ENCODE measurements around the gene ST6GALNAC4.

ST6GALNAC4 gene

DNA sequence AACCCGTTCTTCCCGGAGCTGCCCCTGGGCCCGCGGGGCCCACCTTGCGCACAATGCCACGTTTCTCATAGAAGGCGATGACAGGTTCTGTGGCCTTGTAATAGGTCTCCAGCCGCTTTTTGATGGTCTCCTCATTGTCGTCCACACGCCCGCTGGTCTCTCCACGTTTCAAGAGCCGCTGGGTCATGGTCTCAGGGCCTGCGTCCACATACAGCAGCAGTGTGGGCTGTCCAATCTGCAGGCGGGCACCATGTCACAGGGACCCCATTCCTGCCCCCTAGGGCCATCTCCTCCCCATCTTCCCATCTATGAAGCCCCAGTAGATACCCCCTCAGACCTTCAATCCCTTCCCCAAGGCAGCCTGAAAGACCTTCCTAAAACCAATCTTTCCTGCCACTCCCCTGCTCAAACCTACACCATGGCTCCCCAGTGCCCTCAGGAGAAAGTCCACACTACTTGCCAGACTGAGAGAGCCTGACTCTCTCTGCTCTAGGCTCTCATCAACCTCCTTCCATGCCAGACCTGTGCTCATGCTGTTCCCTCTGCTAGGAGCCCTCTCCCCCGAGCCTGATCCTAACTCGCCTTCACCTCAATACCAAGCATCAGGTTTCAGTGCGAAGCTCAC is 48.5 kb downstream of the ST6GALNAC4 start:
- CTCF ChIA-PET, result interaction anchor here (0.9 to 5.5 kb wide), 21 partner anchors 10 to 105 kb away, joined by 3 to 50 read pairs (median 14); partner anchors contain the start of genes AK1 and ENG
- POLR2A ChIA-PET, result no interaction called here
- 93% methylated on average over 15 of the region's 18 CpGs for WGBS (ENCODE audit: insufficient coverage)

DNA sequence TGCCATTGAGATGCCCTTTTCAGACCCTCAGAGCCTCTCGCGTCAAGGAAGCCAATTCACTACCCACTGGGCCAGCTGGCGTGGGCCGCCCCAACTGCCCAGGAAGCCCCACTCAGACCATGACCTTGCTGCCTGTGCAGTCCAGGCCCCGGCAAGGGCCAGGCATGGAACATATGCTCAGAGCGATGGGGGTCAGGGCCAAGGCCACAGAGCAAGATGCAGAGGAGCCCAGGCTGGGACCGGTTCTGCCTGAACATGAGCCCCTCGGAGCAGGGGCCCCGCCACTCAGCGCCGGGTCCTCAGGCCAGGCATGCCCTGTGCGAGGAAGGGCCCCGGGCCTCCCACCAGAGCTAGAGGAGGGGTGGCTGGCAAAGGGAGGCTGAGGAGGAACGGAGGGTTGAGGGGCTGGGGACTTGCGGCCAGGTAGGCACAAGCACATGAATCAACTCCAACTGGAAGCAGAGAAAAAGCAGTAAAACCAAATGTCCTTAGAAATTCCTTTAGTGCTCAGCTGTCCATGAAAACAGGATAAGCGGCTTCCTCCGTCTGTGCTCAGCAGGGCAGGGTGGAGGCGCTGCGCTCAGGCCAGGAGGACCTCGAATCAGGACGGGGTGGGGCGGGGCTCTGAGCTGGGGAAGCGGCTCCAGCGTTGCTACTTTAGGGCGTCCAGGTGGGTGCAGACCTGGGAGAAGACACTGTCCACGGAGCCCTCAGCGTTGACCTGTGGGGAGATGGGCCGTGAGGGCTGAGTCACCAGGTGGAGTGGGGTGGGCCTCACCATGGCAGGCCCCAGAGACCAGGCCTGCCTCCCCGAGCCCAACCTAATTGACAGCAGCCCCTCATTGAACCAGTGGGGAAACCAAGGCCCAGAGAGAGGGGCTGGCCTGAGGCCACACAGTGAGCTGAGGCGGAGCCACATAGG is 49.2 kb downstream of the ST6GALNAC4 start:
- ChIA-PET POLR2A (interaction anchor here (0.7 kb wide), 1 partner anchor 42 kb away, joined by 4 read pairs; no protein-coding TSS in a partner anchor), CTCF (interaction anchor here (0.9 to 5.1 kb wide), 9 partner anchors 11 to 71 kb away, joined by 3 to 41 read pairs (median 10); partner anchors contain the start of genes AK1 and ENG)
- 97% methylated on average over 28 of the region's 30 CpGs for WGBS (ENCODE audit: insufficient coverage)
- Histone ChIP-seq H3K4me1 (ENCODE audit: control extremely low read depth in 1 of 4, control insufficient read depth in 4 of 4, insufficient read depth in 4 of 4, low read length in 3 of 4) (peaks cover 3 to 42% (median 36%) of the 10 kb centered on the region in 4 experiments), H3K27ac (ENCODE audit: insufficient read depth in 1 of 2, low read depth in 1 of 2, low read length in 2 of 2, poor library complexity in 1 of 2, severe bottlenecking in 2 of 2) (no peak overlapping the region), H3K9me3 (ENCODE audit: control extremely low read depth in 1 of 5, control insufficient read depth in 4 of 5, insufficient read depth in 2 of 5, low read depth in 1 of 5, low read length in 4 of 5) (no peaks in the 10 kb centered on the region), H3K27me3 (replicated peaks in 2 of 5; ENCODE audit: control insufficient read depth in 4 of 5, insufficient read depth in 5 of 5, low read length in 4 of 5) (no peaks in the 10 kb centered on the region), H3K4me3 (ENCODE audit: control insufficient read depth in 1 of 7, extremely low read depth in 1 of 7, insufficient read depth in 4 of 7, low read depth in 2 of 7, low read length in 6 of 7) (no peak overlapping the region), H3K36me3 (ENCODE audit: control insufficient read depth in 4 of 4, insufficient read depth in 4 of 4, low read length in 3 of 4) (no peaks in the 10 kb centered on the region)
- DNase-seq, result no peak

More for the DNA sequence above, 48.5 kb downstream of the ST6GALNAC4 start:
- Histone ChIP-seq H3K27ac (ENCODE audit: insufficient read depth in 1 of 2, low read depth in 1 of 2, low read length in 2 of 2, poor library complexity in 1 of 2, severe bottlenecking in 2 of 2) (no peak overlapping the region), H3K9me3 (ENCODE audit: control extremely low read depth in 1 of 5, control insufficient read depth in 4 of 5, insufficient read depth in 2 of 5, low read depth in 1 of 5, low read length in 4 of 5) (no peaks in the 10 kb centered on the region), H3K4me1 (ENCODE audit: control extremely low read depth in 1 of 4, control insufficient read depth in 4 of 4, insufficient read depth in 4 of 4, low read length in 3 of 4) (peaks cover 0 to 35% (median 28%) of the 10 kb centered on the region in 4 experiments), H3K27me3 (replicated peaks in 2 of 5; ENCODE audit: control insufficient read depth in 4 of 5, insufficient read depth in 5 of 5, low read length in 4 of 5) (no peaks in the 10 kb centered on the region), H3K36me3 (ENCODE audit: control insufficient read depth in 4 of 4, insufficient read depth in 4 of 4, low read length in 3 of 4) (no peaks in the 10 kb centered on the region), H3K4me3 (ENCODE audit: control insufficient read depth in 1 of 7, extremely low read depth in 1 of 7, insufficient read depth in 4 of 7, low read depth in 2 of 7, low read length in 6 of 7) (no peak overlapping the region)
- DNase-seq, result no peak

DNA sequence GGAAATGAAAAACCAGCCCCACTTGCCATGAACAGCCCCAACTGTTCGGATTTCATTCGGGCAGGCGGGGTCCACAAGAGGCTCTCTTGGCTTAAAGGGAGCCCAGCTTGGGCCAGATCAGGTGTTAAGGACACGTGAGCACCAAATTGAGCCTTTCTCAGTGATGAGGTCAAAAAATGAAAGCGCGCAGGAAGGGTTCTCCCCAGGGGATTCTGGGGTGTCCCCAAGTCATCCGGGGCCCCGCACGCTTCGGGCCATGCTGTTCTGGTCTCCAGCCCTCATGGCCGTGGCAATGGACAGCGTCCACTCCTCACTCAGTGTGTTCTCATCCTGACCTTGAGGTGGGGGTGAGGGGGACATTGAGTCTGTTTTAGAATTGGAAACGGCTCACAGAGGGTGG is 50.3 kb downstream of the ST6GALNAC4 start:
- Histone ChIP-seq H3K4me3 (ENCODE audit: control insufficient read depth in 1 of 7, extremely low read depth in 1 of 7, insufficient read depth in 4 of 7, low read depth in 2 of 7, low read length in 6 of 7) (no peak overlapping the region), H3K9me3 (ENCODE audit: control extremely low read depth in 1 of 5, control insufficient read depth in 4 of 5, insufficient read depth in 2 of 5, low read depth in 1 of 5, low read length in 4 of 5) (no peaks in the 10 kb centered on the region), H3K4me1 (ENCODE audit: control extremely low read depth in 1 of 4, control insufficient read depth in 4 of 4, insufficient read depth in 4 of 4, low read length in 3 of 4) (peaks cover 8 to 53% (median 46%) of the 10 kb centered on the region in 4 experiments), H3K27me3 (replicated peaks in 2 of 5; ENCODE audit: control insufficient read depth in 4 of 5, insufficient read depth in 5 of 5, low read length in 4 of 5) (no peaks in the 10 kb centered on the region), H3K27ac (ENCODE audit: insufficient read depth in 1 of 2, low read depth in 1 of 2, low read length in 2 of 2, poor library complexity in 1 of 2, severe bottlenecking in 2 of 2) (no peak overlapping the region), H3K36me3 (ENCODE audit: control insufficient read depth in 4 of 4, insufficient read depth in 4 of 4, low read length in 3 of 4) (no peaks in the 10 kb centered on the region)
- CTCF ChIA-PET, result interaction anchor here (1.0 to 5.4 kb wide), 8 partner anchors 13 to 79 kb away, joined by 3 to 33 read pairs (median 9); partner anchors contain the start of gene ENG
- WGBS (ENCODE audit: insufficient coverage), result 98% methylated on average over 12 of the region's 13 CpGs
- DNase-seq, result no peak
- POLR2A ChIA-PET, result interaction anchor here (0.5 to 0.9 kb wide), 3 partner anchors 12 to 81 kb away, joined by 3 to 4 read pairs (median 3); partner anchors contain the start of gene CDK9

DNA sequence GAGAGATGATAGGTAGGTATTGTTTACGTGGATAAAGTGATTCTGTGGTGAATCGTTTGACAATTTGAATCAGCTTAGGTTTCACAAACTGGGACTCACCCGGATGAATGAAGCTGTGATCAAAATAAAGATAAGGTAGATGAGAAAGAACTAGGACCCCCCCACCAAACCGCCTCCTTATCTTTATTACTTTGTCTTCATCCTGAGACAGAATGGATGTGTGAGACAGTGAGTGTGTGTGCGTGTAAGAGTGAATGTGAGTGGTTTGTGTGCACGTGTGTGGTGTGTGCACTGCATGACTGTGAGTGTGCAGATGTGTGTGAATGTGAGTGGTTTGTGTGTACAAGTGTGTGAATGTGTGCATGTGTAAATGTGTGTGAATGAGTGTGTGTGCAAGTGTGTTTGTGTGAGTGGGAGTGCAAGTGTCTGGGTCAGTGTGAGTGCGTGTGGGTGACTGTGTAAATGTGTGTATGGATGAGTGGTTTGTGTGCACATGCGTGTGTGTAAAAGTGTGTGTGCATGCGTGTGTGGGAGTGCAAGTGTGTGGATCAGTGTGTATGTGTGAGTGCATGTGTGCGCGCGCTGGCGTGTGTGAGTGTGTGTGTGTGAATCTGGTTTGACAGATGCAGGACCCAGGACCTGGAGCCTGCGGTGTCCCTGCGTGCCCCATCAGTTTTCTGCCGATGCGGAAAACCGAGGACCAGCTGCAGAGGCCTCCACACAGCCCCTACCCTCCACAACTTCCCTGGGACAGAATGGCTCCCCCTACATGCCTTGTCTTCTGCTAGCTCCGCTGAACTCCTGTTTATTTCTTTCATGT is 51.0 kb downstream of the ST6GALNAC4 start:
- ChIA-PET CTCF (interaction anchor here (1.0 to 5.4 kb wide), 22 partner anchors 10 to 277 kb away, joined by 3 to 33 read pairs (median 5); partner anchors contain the start of genes CDK9, ENG and TOR2A), POLR2A (interaction anchor here (0.5 to 0.9 kb wide), 3 partner anchors 12 to 80 kb away, joined by 3 read pairs; partner anchors contain the start of gene CDK9)
- Histone ChIP-seq H3K27me3 (replicated peaks in 2 of 5; ENCODE audit: control insufficient read depth in 4 of 5, insufficient read depth in 5 of 5, low read length in 4 of 5) (no peaks in the 10 kb centered on the region), H3K4me3 (ENCODE audit: control insufficient read depth in 1 of 7, extremely low read depth in 1 of 7, insufficient read depth in 4 of 7, low read depth in 2 of 7, low read length in 6 of 7) (no peak overlapping the region), H3K4me1 (ENCODE audit: control extremely low read depth in 1 of 4, control insufficient read depth in 4 of 4, insufficient read depth in 4 of 4, low read length in 3 of 4) (peaks cover 12 to 60% (median 53%) of the 10 kb centered on the region in 4 experiments), H3K27ac (ENCODE audit: insufficient read depth in 1 of 2, low read depth in 1 of 2, low read length in 2 of 2, poor library complexity in 1 of 2, severe bottlenecking in 2 of 2) (peak overlapping the region in 1 of 2 experiments; percentile 60), H3K36me3 (ENCODE audit: control insufficient read depth in 4 of 4, insufficient read depth in 4 of 4, low read length in 3 of 4) (no peaks in the 10 kb centered on the region), H3K9me3 (ENCODE audit: control extremely low read depth in 1 of 5, control insufficient read depth in 4 of 5, insufficient read depth in 2 of 5, low read depth in 1 of 5, low read length in 4 of 5) (no peaks in the 10 kb centered on the region)
- 60% methylated on average over 12 of the region's 19 CpGs for WGBS (ENCODE audit: insufficient coverage)
- peak in 2 of 3 donors; percentile 55 to 65 for DNase-seq

DNA sequence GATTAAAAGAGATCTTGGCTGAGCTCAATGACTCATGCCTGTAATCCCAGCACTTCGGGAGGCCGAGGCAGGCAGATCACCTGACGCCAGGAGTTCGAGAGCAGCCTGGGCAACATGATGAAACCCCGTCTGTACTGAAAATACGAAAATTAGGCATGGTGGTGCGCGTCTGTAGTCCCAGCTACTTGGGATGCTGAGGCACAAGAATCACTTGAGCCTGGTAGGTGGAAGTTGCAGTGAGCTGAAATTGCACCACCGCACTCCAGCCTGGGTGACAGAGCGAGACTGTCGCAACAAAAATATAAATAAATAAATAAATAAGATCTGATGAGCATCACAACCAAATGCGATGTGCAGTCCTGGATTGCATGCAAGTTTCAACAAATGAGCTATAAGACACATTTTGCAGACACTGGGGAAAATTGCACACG is 53.6 kb downstream of the ST6GALNAC4 start:
- 81% methylated on average over 9 of the region's 13 CpGs for WGBS (ENCODE audit: insufficient coverage)
- no peaks in the 10 kb centered on the region for H3K27me3 ChIP-seq (replicated peaks in 2 of 5; ENCODE audit: control insufficient read depth in 4 of 5, insufficient read depth in 5 of 5, low read length in 4 of 5)
- H3K4me1 ChIP-seq (ENCODE audit: control extremely low read depth in 1 of 4, control insufficient read depth in 4 of 4, insufficient read depth in 4 of 4, low read length in 3 of 4), result peaks cover 19 to 80% (median 75%) of the 10 kb centered on the region in 4 experiments
- ChIA-PET CTCF (interaction anchor here (0.9 to 5.4 kb wide), 14 partner anchors 8 to 128 kb away, joined by 3 to 33 read pairs (median 5); partner anchors contain the start of genes CDK9, ENG, SH2D3C and TOR2A), POLR2A (interaction anchor here (0.6 to 1.5 kb wide), 6 partner anchors 10 to 92 kb away, joined by 3 to 6 read pairs (median 4); partner anchors contain the start of gene CDK9)
- no peaks in the 10 kb centered on the region for H3K36me3 ChIP-seq (ENCODE audit: control insufficient read depth in 4 of 4, insufficient read depth in 4 of 4, low read length in 3 of 4)
- H3K9me3 ChIP-seq (ENCODE audit: control extremely low read depth in 1 of 5, control insufficient read depth in 4 of 5, insufficient read depth in 2 of 5, low read depth in 1 of 5, low read length in 4 of 5), result no peaks in the 10 kb centered on the region
- peak overlapping the region in 1 of 2 experiments; percentile 85 for H3K27ac ChIP-seq (ENCODE audit: insufficient read depth in 1 of 2, low read depth in 1 of 2, low read length in 2 of 2, poor library complexity in 1 of 2, severe bottlenecking in 2 of 2)
- DNase-seq, result peak in 1 of 3 donors; percentile 32
- peak overlapping the region in 2 of 7 experiments; percentile 2 to 39 for H3K4me3 ChIP-seq (ENCODE audit: control insufficient read depth in 1 of 7, extremely low read depth in 1 of 7, insufficient read depth in 4 of 7, low read depth in 2 of 7, low read length in 6 of 7)

Measured in common myeloid progenitor, CD34-positive (primary cell).